MCF 10A (cell line): Measurements from ENCODE around the gene ZNF648. TPM values are rescaled to one million over a fixed set of nuclear protein-coding genes. Genes with fewer than 3 reads are reported as not detected.

ENCODE experiments used
- BruUV-seq: library from RNA; stranded (reverse); fragments of 400-500 nt; replicated peaks from 2 replicates; lab custom pipeline; 2021; lab: Mats Ljungman, UMichigan
- CTCF ChIA-PET: fragments of 300-600 bp; sonication (Branson Sonifier 250); formaldehyde crosslinking; extraction: SDS; loops from one replicate; lab custom pipeline; 2021; ENCODE audit warnings: antibody characterized with exemption, inconsistent platforms; lab: Yijun Ruan, JAX
- POLR2A ChIA-PET: fragments of 300-600, 350-650 bp; sonication (Branson Sonifier 250); formaldehyde crosslinking; extraction: SDS; loops from one replicate; lab custom pipeline; 2020; ENCODE audit warnings: antibody characterized with exemption, inconsistent platforms; lab: Yijun Ruan, JAX
- DNase-seq: peaks from one replicate; pipeline ENCODE4 v3.0.0-alpha.2; 2018; ENCODE audit not compliant: unreplicated experiment
- H3K27ac Mint-ChIP-seq: one replicate; pipeline ENCODE4 v1.8.0; 2022; ENCODE audit warnings: mild to moderate bottlenecking, low read depth, mixed read lengths; ENCODE audit not compliant: unreplicated experiment
- H3K27me3 Mint-ChIP-seq: one replicate; pipeline ENCODE4 v1.8.0; 2022; ENCODE audit warnings: mixed read lengths; ENCODE audit not compliant: insufficient read depth, unreplicated experiment
- H3K36me3 Mint-ChIP-seq: one replicate; pipeline ENCODE4 v1.8.0; 2022; ENCODE audit warnings: mild to moderate bottlenecking, moderate library complexity, mixed read lengths; ENCODE audit not compliant: insufficient read depth, unreplicated experiment
- H3K4me1 Mint-ChIP-seq: one replicate; pipeline ENCODE4 v1.8.0; 2022; ENCODE audit warnings: mixed read lengths; ENCODE audit not compliant: insufficient read depth, unreplicated experiment
- H3K4me3 Mint-ChIP-seq: one replicate; pipeline ENCODE4 v1.8.0; 2022; ENCODE audit warnings: mild to moderate bottlenecking, moderate library complexity, mixed read lengths; ENCODE audit not compliant: unreplicated experiment
- H3K9me3 Mint-ChIP-seq: one replicate; pipeline ENCODE4 v1.8.0; 2022; ENCODE audit warnings: mixed read lengths; ENCODE audit not compliant: unreplicated experiment
- intact Hi-C: fragments of 100-400 bp; cut with micrococcal nuclease; formaldehyde crosslinking; loops from 2 replicates; pipeline ENCODE4 v1.14.1; 2022
- total RNA-seq: library from RNA; stranded (reverse); gene quantifications from 2 replicates; pipeline ENCODE4 v1.2.3, GENCODE V29; 2022
- TF ChIP-seq, protein P1 (sequence below): fragments of 200-600 bp; IDR thresholded peaks from one replicate; pipeline ENCODE4 v1.8.0; 2022; ENCODE audit warnings: antibody characterized with exemption, mild to moderate bottlenecking; ENCODE audit not compliant: unreplicated experiment

The ZNF648 gene
- total RNA-seq, 1 experiment from 2014 or later = not detected

DNA sequence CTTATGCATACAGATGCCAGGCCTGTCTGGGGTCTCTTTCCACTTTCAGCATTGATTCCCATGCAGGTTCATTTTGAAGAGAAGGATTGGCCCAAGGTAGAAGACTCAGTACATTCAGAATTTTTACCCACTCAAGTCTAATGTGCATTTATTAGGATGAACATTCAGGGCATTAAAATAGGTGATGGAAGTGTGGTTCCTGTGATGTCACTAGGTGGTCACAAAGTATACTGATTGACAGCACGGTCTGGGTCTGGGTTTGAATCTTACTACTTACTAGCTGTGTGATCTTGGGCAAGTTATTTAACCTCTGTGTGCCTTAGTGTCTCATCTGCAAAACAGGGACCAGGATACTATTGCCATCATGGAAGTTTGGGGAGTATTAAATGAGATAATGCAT, 711 bp upstream of the ZNF648 start:
- Mint-ChIP-seq H3K4me1 (no peaks in the 10 kb centered on the region), H3K27ac (no peak overlapping the region), H3K9me3 (peaks cover 8% of the 10 kb centered on the region), H3K36me3 (no peaks in the 10 kb centered on the region), H3K27me3 (peaks cover 19% of the 10 kb centered on the region), H3K4me3 (no peak overlapping the region)
- no TSS peak for BruUV-seq
- CTCF ChIA-PET = interaction anchor here (0.9 to 1.1 kb wide), 6 partner anchors 9 to 587 kb away, joined by 3 to 5 read pairs (median 4); no protein-coding TSS in a partner anchor
- no peak for DNase-seq
- POLR2A ChIA-PET = interaction anchor here (0.6 kb wide), 1 partner anchor 723 kb away, joined by 3 read pairs; no protein-coding TSS in a partner anchor
- intact Hi-C loops = no loop called here
- TF ChIP-seq, protein P1, sequence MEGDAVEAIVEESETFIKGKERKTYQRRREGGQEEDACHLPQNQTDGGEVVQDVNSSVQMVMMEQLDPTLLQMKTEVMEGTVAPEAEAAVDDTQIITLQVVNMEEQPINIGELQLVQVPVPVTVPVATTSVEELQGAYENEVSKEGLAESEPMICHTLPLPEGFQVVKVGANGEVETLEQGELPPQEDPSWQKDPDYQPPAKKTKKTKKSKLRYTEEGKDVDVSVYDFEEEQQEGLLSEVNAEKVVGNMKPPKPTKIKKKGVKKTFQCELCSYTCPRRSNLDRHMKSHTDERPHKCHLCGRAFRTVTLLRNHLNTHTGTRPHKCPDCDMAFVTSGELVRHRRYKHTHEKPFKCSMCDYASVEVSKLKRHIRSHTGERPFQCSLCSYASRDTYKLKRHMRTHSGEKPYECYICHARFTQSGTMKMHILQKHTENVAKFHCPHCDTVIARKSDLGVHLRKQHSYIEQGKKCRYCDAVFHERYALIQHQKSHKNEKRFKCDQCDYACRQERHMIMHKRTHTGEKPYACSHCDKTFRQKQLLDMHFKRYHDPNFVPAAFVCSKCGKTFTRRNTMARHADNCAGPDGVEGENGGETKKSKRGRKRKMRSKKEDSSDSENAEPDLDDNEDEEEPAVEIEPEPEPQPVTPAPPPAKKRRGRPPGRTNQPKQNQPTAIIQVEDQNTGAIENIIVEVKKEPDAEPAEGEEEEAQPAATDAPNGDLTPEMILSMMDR = no peak

DNA sequence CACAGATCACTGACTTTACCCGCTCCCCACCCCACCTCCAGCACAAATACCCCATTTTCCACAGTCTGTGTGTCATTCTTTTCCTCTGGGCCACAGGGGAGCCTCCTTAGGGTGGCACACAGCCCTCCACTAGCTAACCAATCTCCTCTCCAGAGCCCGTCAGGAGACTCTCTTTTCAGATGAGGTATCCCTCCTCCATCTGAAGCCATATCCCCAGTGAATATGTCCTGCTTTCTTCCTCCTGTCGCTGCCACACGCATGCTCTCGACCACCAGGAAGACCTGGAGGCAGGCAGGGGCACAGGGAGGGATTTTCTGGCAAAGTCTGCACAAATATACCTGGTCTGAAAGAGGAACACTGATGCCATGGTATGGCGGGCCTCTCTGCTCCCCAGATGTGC, 635 bp downstream of the ZNF648 start:
- Mint-ChIP-seq H3K27ac (no peak overlapping the region), H3K9me3 (peaks cover 8% of the 10 kb centered on the region), H3K36me3 (no peaks in the 10 kb centered on the region), H3K4me1 (no peaks in the 10 kb centered on the region), H3K27me3 (peaks cover 19% of the 10 kb centered on the region), H3K4me3 (no peak overlapping the region)
- TF ChIP-seq, protein P1 = no peak
- POLR2A ChIA-PET = no interaction called here
- no TSS peak for BruUV-seq
- CTCF ChIA-PET = interaction anchor here (0.9 to 4.0 kb wide), 2 partner anchors 8 to 568 kb away, joined by 4 to 30 read pairs; no protein-coding TSS in a partner anchor
- DNase-seq = no peak
- intact Hi-C loops = no loop called here

DNA sequence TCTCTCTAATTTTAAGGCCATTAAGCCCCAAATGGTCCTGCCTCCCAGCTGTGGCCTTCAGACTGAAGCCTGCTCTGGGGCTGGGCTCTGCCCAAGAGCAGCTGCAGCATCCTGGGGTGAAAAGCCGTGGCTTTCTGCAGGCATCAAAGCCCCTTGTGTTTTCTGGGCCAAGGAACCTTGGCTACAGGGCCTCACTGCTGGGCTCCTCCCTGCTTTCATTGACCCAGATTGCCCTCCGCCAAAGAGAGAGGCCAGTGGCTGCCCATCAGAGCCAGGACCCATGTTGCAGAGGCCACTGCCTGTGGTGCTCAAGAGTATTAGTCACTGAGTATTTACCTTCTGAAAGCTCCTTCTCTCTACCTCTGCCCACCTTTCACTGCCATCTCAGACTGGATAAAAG, 1.6 kb downstream of the ZNF648 start:
- TF ChIP-seq, protein P1 = no peak
- no peak for DNase-seq
- POLR2A ChIA-PET = no interaction called here
- intact Hi-C loops = no loop called here
- no peak overlapping the region for H3K4me3 Mint-ChIP-seq
- H3K36me3 Mint-ChIP-seq = no peaks in the 10 kb centered on the region
- no peaks in the 10 kb centered on the region for H3K4me1 Mint-ChIP-seq
- H3K9me3 Mint-ChIP-seq = peaks cover 8% of the 10 kb centered on the region
- peaks cover 19% of the 10 kb centered on the region for H3K27me3 Mint-ChIP-seq
- no peak overlapping the region for H3K27ac Mint-ChIP-seq
- CTCF ChIA-PET = interaction anchor here (0.6 to 4.0 kb wide), 4 partner anchors 9 to 1161 kb away, joined by 3 to 30 read pairs (median 3); no protein-coding TSS in a partner anchor
- BruUV-seq = no TSS peak

DNA sequence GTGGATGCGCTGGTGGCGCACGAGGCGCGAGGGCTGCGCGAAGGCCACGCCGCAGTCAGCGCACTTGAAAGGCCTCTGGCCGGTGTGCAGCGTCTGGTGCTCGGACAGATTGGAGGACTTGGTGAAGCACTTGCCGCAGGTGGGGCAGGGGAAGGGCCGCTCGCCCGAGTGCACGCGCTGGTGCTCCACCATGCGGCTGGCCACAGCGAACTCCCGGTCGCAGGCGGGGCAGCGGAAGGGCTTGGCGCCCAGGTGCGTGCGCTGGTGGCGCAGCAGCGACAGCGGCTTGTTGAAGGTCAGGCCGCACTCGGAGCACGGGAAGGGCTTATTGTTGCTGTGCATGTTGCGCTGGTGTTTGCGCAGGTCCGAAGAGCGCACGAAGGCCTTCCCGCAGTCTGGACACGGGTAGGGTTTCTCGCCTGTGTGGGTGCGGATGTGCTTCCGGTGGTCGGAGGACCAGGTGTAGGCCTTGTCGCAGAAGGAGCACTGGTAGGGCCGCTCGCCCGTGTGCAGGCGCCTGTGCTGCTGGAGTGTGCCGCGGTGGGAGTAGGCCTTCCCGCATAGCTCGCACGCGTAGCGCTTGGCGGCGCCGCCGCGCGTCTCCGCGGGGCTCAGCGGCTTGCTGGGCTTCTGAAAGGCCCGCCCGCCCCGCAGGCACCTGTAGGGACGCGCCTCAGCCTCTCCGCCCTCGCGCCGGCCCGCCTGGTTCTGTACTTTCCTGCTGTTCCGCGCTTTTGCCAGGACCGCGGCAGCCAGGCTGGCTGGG, 4.7 kb downstream of the ZNF648 start:
- intact Hi-C loops = no loop called here
- no peaks in the 10 kb centered on the region for H3K36me3 Mint-ChIP-seq

More for the DNA sequence above, 4.7 kb downstream of the ZNF648 start:
- no peak overlapping the region for H3K27ac Mint-ChIP-seq
- BruUV-seq = no TSS peak
- CTCF ChIA-PET = interaction anchor here (0.6 to 4.0 kb wide), 5 partner anchors 10 to 29 kb away, joined by 3 to 30 read pairs (median 4); no protein-coding TSS in a partner anchor
- TF ChIP-seq, protein P1 = no peak
- H3K9me3 Mint-ChIP-seq = no peaks in the 10 kb centered on the region
- H3K4me1 Mint-ChIP-seq = peaks cover 3% of the 10 kb centered on the region
- peaks cover 14% of the 10 kb centered on the region for H3K27me3 Mint-ChIP-seq
- H3K4me3 Mint-ChIP-seq = no peak overlapping the region
- DNase-seq = no peak
- POLR2A ChIA-PET = no interaction called here
